Liver (tissue), 9 donors: Measurements from ENCODE around the gene YIPF3. TPM values are rescaled to one million over a fixed set of nuclear protein-coding genes. Genes with fewer than 3 reads are reported as not detected.
A peak's percentile ranks its signal among the peaks of the same experiment; 100 is the strongest.

ENCODE experiments used
- DNase-seq: peaks from one replicate; pipeline ENCODE4 v3.0.0-alpha.2; 2017; ENCODE audit warnings: low spot score
- H3K27ac ChIP-seq, 2 donors: one replicate each; pipeline ENCODE4 v1.7.0; 2013; ENCODE audit warnings: inconsistent platforms in 2 of 2, low read length in 2 of 2, control low read depth in 1 of 2, low read depth in 1 of 2, mild to moderate bottlenecking in 1 of 2
- H3K27me3 ChIP-seq, 4 donors: one replicate each; pipeline versions ENCODE4 v1.6.1 to v1.7.0; 2013; ENCODE audit warnings: low read length in 3 of 4, inconsistent platforms in 1 of 4, mild to moderate bottlenecking in 1 of 4, moderate library complexity in 1 of 4; ENCODE audit not compliant: control insufficient read depth in 4 of 4, insufficient read depth in 4 of 4
- H3K36me3 ChIP-seq, 4 donors: one replicate each; pipeline versions ENCODE4 v1.6.1 to v1.7.0; 2013; ENCODE audit warnings: low read length in 3 of 4, mild to moderate bottlenecking in 3 of 4, low read depth in 1 of 4, moderate library complexity in 1 of 4; ENCODE audit not compliant: control insufficient read depth in 4 of 4, insufficient read depth in 3 of 4
- H3K4me1 ChIP-seq, 4 donors: one replicate each; pipeline versions ENCODE4 v1.6.1 to v1.7.0; 2013; ENCODE audit warnings: low read length in 3 of 4, mild to moderate bottlenecking in 3 of 4, moderate library complexity in 1 of 4; ENCODE audit not compliant: control insufficient read depth in 4 of 4, insufficient read depth in 4 of 4
- H3K4me3 ChIP-seq, 3 donors: one replicate each; pipeline versions ENCODE4 v1.6.1 to v1.7.0; 2013; ENCODE audit warnings: low read length in 3 of 3, control low read depth in 1 of 3, low read depth in 1 of 3, mild to moderate bottlenecking in 1 of 3
- H3K9ac ChIP-seq, 2 donors: one replicate each; pipeline ENCODE4 v1.7.0; 2013; ENCODE audit warnings: low read length in 2 of 2, mild to moderate bottlenecking in 2 of 2, moderate library complexity in 2 of 2, control low read depth in 1 of 2, low read depth in 1 of 2
- H3K9me3 ChIP-seq, 4 donors: one replicate each; pipeline versions ENCODE4 v1.6.1 to v1.7.0; 2013; ENCODE audit warnings: low read length in 3 of 4; ENCODE audit not compliant: control insufficient read depth in 4 of 4
- ATF3 ChIP-seq: IDR thresholded peaks from 2 replicates; pipeline ENCODE4 v1.6.1; 2016; ENCODE audit warnings: antibody characterized with exemption
- EGR1 ChIP-seq, 2 donors: IDR thresholded peaks; 2 replicates each; pipeline ENCODE4 v1.6.1; 2016 to 2018; ENCODE audit warnings: antibody characterized with exemption in 2 of 2, low read depth in 2 of 2
- FOXA1 ChIP-seq: IDR thresholded peaks from 2 replicates; pipeline ENCODE4 v1.6.1; 2016; ENCODE audit warnings: antibody characterized with exemption
- FOXA2 ChIP-seq: IDR thresholded peaks from 2 replicates; pipeline ENCODE4 v1.6.1; 2016; ENCODE audit warnings: antibody characterized with exemption
- GABPA ChIP-seq, 2 donors: IDR thresholded peaks in 1 of 2; conservative IDR thresholded peaks in 1 of 2; 2 replicates each; pipeline ENCODE4 v1.6.1; 2016; ENCODE audit warnings: antibody characterized with exemption in 2 of 2, mild to moderate bottlenecking in 1 of 2, moderate library complexity in 1 of 2
- HNF4A ChIP-seq, 2 donors: conservative IDR thresholded peaks; 2 replicates each; pipeline ENCODE4 v1.6.1; 2016; ENCODE audit warnings: antibody characterized with exemption in 2 of 2, mild to moderate bottlenecking in 2 of 2
- HNF4G ChIP-seq: IDR thresholded peaks from 2 replicates; pipeline ENCODE4 v1.6.1; 2016; ENCODE audit warnings: antibody characterized with exemption
- JUND ChIP-seq, 2 donors: IDR thresholded peaks; 2 replicates each; pipeline ENCODE4 v1.6.1; 2016; ENCODE audit warnings: antibody characterized with exemption in 2 of 2
- MAX ChIP-seq: IDR thresholded peaks from 2 replicates; pipeline ENCODE4 v1.6.1; 2016; ENCODE audit warnings: antibody characterized with exemption
- NR2F2 ChIP-seq: IDR thresholded peaks from 2 replicates; pipeline ENCODE4 v1.6.1; 2016; ENCODE audit warnings: antibody characterized with exemption
- RAD21 ChIP-seq, 2 donors: IDR thresholded peaks; 2 replicates each; pipeline ENCODE4 v1.6.1; 2016; ENCODE audit warnings: antibody characterized with exemption in 2 of 2, mild to moderate bottlenecking in 2 of 2
- RXRA ChIP-seq, 2 donors: IDR thresholded peaks; 2 replicates each; pipeline ENCODE4 v1.6.1; 2017 to 2018; ENCODE audit warnings: antibody characterized with exemption in 2 of 2, mild to moderate bottlenecking in 1 of 2
- SP1 ChIP-seq: IDR thresholded peaks from 2 replicates; pipeline ENCODE4 v1.6.1; 2018; ENCODE audit warnings: antibody characterized with exemption, mild to moderate bottlenecking
- TAF1 ChIP-seq: conservative IDR thresholded peaks from 2 replicates; pipeline ENCODE4 v1.6.1; 2016; ENCODE audit warnings: antibody characterized with exemption, mild to moderate bottlenecking
- YY1 ChIP-seq: IDR thresholded peaks from 2 replicates; pipeline ENCODE4 v1.6.1; 2016; ENCODE audit warnings: antibody characterized with exemption, mild to moderate bottlenecking
- WGBS: extraction: QIAGEN DNeasy Blood & Tissue Kit; methylation state at CpG from one replicate; pipeline ENCODE4 v1.1.7; 2013; 5-methylcytosine and 5-hydroxymethylcytosine counted together
- polyA plus RNA-seq, 2 donors: library from polyadenylated mRNA; stranded (reverse) in 1 of 2; unstranded in 1 of 2; fragments of 200-250 nt in 1 of 2; fragments of >200 nt in 1 of 2; fragmentation: Nextera tagmentation in 1 of 2; extraction: Ambion mirVana in 1 of 2; gene quantifications; one replicate each; pipeline versions ENCODE4 v1.2.1 to v1.2.3, GENCODE V29; 2013 to 2015
- total RNA-seq, 2 donors: library from RNA; depleted of rRNA; stranded (reverse); fragments of >200 nt; gene quantifications; one replicate each; pipeline ENCODE4 v1.2.3, GENCODE V29; 2014
- TF ChIP-seq, protein P1 (sequence below): fragments of 150-350 bp; IDR thresholded peaks from 2 replicates; pipeline ENCODE4 v1.5.1; 2017; ENCODE audit warnings: improper control_type of control experiment, low read depth, low read length; ENCODE audit not compliant: missing input control
- TF ChIP-seq, protein P2 (sequence below): IDR thresholded peaks from 2 replicates; pipeline ENCODE4 v1.6.1; 2016; ENCODE audit warnings: antibody characterized with exemption, mild to moderate bottlenecking
- TF ChIP-seq, protein P3 (sequence below): IDR thresholded peaks from 2 replicates; pipeline ENCODE4 v1.6.1; 2016; ENCODE audit warnings: antibody characterized with exemption
- donor health status: healthy.
- donor health status: healthy.
- donor health status: healthy.
- donor health status: healthy.
- donor health status: healthy.

The YIPF3 gene
- total and polyA plus RNA-seq, 4 donors, result 43.8 to 91.9 (median 61.6) TPM

GRCh38 chr6:43509984-43510826 lies 6.5 kb downstream of the YIPF3 start, which contains the start of gene LRRC73 (continued):
- TF ChIP-seq JUND (IDR thresholded peaks at IDR 0.05) (no peak), HNF4A (conservative IDR thresholded peaks at IDR 0.05) (peak; percentile 51 to 56), YY1 (peak; percentile 49)

DNA sequence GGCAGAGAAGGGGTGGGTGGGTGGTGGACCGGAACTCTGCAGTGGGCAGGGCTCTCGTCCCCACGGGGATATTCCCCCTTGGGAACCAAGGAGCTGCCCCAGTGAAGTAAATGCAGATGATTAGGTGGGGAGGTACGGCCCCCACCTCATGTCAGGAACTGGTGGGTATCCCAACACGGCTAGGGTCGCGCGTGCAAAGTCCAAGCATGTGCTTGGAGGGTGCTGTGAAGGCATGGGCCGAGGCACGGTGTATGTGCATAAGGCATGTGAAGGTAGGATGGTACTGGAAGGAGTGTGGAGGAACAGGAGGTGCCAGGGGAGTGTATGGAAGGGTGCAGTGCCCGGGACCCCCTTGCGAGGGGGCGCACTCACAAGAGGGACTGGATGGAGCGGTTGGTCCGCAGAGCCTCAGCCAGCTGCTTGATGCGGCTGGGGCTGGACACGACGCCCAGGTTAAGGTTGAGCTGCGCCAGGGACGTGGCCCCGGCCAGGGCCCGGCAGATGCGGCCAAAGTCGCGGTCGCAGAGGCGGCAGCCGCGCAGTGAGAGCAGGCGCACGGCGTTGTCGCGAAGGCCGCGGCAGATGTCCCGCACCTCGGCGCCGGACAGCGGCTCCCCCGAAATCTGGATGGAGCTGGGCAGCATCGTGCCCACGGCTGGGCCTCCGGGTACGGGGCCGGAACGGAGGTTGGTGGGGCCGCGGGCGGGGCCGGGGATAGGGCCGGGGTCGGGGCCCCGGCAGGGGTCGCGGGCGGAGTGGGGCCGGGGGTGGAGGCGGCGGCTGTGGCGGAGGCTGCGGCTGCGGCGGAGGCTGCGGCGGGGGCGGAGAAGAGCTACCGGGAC lies 7.4 kb downstream of the YIPF3 start:
- no peak for DNase-seq
- H3K9me3 ChIP-seq, result no peaks in the 10 kb centered on the region
- no peak for TF ChIP-seq FOXA1
- TF ChIP-seq RXRA (IDR thresholded peaks at IDR 0.05), result no peak
- TF ChIP-seq, protein P1, sequence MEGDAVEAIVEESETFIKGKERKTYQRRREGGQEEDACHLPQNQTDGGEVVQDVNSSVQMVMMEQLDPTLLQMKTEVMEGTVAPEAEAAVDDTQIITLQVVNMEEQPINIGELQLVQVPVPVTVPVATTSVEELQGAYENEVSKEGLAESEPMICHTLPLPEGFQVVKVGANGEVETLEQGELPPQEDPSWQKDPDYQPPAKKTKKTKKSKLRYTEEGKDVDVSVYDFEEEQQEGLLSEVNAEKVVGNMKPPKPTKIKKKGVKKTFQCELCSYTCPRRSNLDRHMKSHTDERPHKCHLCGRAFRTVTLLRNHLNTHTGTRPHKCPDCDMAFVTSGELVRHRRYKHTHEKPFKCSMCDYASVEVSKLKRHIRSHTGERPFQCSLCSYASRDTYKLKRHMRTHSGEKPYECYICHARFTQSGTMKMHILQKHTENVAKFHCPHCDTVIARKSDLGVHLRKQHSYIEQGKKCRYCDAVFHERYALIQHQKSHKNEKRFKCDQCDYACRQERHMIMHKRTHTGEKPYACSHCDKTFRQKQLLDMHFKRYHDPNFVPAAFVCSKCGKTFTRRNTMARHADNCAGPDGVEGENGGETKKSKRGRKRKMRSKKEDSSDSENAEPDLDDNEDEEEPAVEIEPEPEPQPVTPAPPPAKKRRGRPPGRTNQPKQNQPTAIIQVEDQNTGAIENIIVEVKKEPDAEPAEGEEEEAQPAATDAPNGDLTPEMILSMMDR, result no peak
- TF ChIP-seq FOXA2, result no peak
- TF ChIP-seq, protein P2, sequence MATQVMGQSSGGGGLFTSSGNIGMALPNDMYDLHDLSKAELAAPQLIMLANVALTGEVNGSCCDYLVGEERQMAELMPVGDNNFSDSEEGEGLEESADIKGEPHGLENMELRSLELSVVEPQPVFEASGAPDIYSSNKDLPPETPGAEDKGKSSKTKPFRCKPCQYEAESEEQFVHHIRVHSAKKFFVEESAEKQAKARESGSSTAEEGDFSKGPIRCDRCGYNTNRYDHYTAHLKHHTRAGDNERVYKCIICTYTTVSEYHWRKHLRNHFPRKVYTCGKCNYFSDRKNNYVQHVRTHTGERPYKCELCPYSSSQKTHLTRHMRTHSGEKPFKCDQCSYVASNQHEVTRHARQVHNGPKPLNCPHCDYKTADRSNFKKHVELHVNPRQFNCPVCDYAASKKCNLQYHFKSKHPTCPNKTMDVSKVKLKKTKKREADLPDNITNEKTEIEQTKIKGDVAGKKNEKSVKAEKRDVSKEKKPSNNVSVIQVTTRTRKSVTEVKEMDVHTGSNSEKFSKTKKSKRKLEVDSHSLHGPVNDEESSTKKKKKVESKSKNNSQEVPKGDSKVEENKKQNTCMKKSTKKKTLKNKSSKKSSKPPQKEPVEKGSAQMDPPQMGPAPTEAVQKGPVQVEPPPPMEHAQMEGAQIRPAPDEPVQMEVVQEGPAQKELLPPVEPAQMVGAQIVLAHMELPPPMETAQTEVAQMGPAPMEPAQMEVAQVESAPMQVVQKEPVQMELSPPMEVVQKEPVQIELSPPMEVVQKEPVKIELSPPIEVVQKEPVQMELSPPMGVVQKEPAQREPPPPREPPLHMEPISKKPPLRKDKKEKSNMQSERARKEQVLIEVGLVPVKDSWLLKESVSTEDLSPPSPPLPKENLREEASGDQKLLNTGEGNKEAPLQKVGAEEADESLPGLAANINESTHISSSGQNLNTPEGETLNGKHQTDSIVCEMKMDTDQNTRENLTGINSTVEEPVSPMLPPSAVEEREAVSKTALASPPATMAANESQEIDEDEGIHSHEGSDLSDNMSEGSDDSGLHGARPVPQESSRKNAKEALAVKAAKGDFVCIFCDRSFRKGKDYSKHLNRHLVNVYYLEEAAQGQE, result no peak
- TF ChIP-seq EGR1 (IDR thresholded peaks at IDR 0.05; ENCODE audit: low read depth in 2 of 2), result no peak
- TF ChIP-seq MAX, result no peak
- no peak for TF ChIP-seq ATF3
- no peak for TF ChIP-seq NR2F2
- TF ChIP-seq JUND (IDR thresholded peaks at IDR 0.05), result no peak
- TF ChIP-seq YY1, result no peak
- no peak for TF ChIP-seq HNF4G
- TF ChIP-seq, protein P3, sequence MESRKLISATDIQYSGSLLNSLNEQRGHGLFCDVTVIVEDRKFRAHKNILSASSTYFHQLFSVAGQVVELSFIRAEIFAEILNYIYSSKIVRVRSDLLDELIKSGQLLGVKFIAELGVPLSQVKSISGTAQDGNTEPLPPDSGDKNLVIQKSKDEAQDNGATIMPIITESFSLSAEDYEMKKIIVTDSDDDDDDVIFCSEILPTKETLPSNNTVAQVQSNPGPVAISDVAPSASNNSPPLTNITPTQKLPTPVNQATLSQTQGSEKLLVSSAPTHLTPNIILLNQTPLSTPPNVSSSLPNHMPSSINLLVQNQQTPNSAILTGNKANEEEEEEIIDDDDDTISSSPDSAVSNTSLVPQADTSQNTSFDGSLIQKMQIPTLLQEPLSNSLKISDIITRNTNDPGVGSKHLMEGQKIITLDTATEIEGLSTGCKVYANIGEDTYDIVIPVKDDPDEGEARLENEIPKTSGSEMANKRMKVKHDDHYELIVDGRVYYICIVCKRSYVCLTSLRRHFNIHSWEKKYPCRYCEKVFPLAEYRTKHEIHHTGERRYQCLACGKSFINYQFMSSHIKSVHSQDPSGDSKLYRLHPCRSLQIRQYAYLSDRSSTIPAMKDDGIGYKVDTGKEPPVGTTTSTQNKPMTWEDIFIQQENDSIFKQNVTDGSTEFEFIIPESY, result no peak
- TF ChIP-seq TAF1, result no peak
- TF ChIP-seq HNF4A (conservative IDR thresholded peaks at IDR 0.05), result no peak
- no peak for TF ChIP-seq SP1
- no peak for TF ChIP-seq RAD21 (IDR thresholded peaks at IDR 0.05)
- no peak for TF ChIP-seq GABPA (IDR thresholded peaks at IDR 0.05 in 1 of 2, conservative IDR thresholded peaks at IDR 0.05 in 1 of 2)
- peaks cover 0 to 3% (median 0%) of the 10 kb centered on the region in 4 donors for H3K27me3 ChIP-seq
- 9% methylated on average over 69 of the region's 69 CpGs for WGBS
- no peak overlapping the region for H3K9ac ChIP-seq
- peaks cover 5 to 11% (median 7%) of the 10 kb centered on the region in 4 donors for H3K4me1 ChIP-seq
- peak overlapping the region in 1 of 2 donors; percentile 35 for H3K27ac ChIP-seq
- H3K4me3 ChIP-seq, result peak overlapping the region in 2 of 3 donors; percentile 54 to 71
- H3K36me3 ChIP-seq, result peaks cover 2 to 37% (median 17%) of the 10 kb centered on the region in 4 donors
